Testis (tissue), 3 donors: Measurements from ENCODE around the gene HK3. TPM values are rescaled to one million over a fixed set of nuclear protein-coding genes. Genes with fewer than 3 reads are reported as not detected.

ENCODE experiments used
- DNase-seq: peaks from one replicate; pipeline ENCODE4 v3.0.0-alpha.2; 2019
- H3K27ac ChIP-seq, 2 donors: fragments of 200-600 bp; sonication (generic); one replicate each; pipeline ENCODE4 v1.5.1; 2019
- H3K27me3 ChIP-seq: fragments of 200-600 bp; sonication (generic); one replicate; pipeline ENCODE4 v1.5.1; 2019
- H3K36me3 ChIP-seq: fragments of 200-600 bp; sonication (generic); one replicate; pipeline ENCODE4 v1.5.1; 2017; ENCODE audit warnings: low read depth; ENCODE audit errors: missing control alignments
- H3K4me1 ChIP-seq: fragments of 200-600 bp; sonication (generic); one replicate; pipeline ENCODE4 v1.5.1; 2019
- H3K4me3 ChIP-seq, 2 donors: fragments of 200-600 bp; sonication (generic); one replicate each; pipeline ENCODE4 v1.5.1; 2017 to 2019
- H3K9me3 ChIP-seq: fragments of 200-600 bp; sonication (generic); one replicate; pipeline ENCODE4 v1.5.1; 2017
- POLR2A ChIP-seq: fragments of 450-650 bp; IDR thresholded peaks from one replicate; pipeline ENCODE4 v1.6.1; 2017; ENCODE audit warnings: antibody characterized with exemption, mild to moderate bottlenecking, moderate library complexity
- WGBS, 2 donors: methylation state at CpG; one replicate each; pipeline ENCODE4 v1.1.5; 2018; 5-methylcytosine and 5-hydroxymethylcytosine counted together
- intact Hi-C: fragments of 100-400 bp; cut with DNase I; formaldehyde crosslinking; loops from one replicate; pipeline ENCODE4 v1.15.1; 2023; ENCODE audit warnings: low total_unique reads
- polyA plus RNA-seq: library from polyadenylated mRNA; stranded (reverse); fragments of 350-450 nt; fragmentation: Illumina TruSeq; extraction: RNeasy Lipid Tissue Mini Kit (QIAGEN cat#74804); gene quantifications from one replicate; pipeline ENCODE4 v1.2.3, GENCODE V29; 2014; ENCODE audit warnings: low read depth, low replicate concordance; ENCODE audit not compliant: insufficient read depth
- total RNA-seq, 2 donors: library from RNA; depleted of rRNA; stranded (reverse); fragments of >200 nt; gene quantifications; one replicate each; pipeline ENCODE4 v1.2.3, GENCODE V29; 2016

The HK3 gene
- total and polyA plus RNA-seq, 3 donors from 2014 or later, result 6.3 to 10.9 (median 6.4) TPM

- no peak for DNase-seq
- no peak overlapping the region for H3K27ac ChIP-seq
- WGBS, 2 donors, result 11 to 22% methylated on average over 8 to 9 of the region's 9 CpGs
Observed at GRCh38 chr5:176830995-176831423, 68.1 kb downstream of the HK3 start.

More at GRCh38 chr5:176830995-176831423, 68.1 kb downstream of the HK3 start:
- no peaks in the 10 kb centered on the region for H3K4me1 ChIP-seq
- TF ChIP-seq POLR2A, result no peak
- intact Hi-C loops, result no loop called here
- no peak overlapping the region for H3K4me3 ChIP-seq
- no peaks in the 10 kb centered on the region for H3K9me3 ChIP-seq
- H3K27me3 ChIP-seq, result no peaks in the 10 kb centered on the region
- H3K36me3 ChIP-seq, result no peaks in the 10 kb centered on the region

Other genes with a start within 250 kb of the HK3 start
- 1 to 10 TPM; 1.7 to 2.0 TPM for gene UNC5A, start 88.8 kb downstream of the HK3 start, total RNA-seq
- gene UNC5A, start 88.8 kb downstream of the HK3 start, polyA plus RNA-seq, result 1.8 TPM
- 10 to 100 TPM; 78.3 to 89.9 TPM for gene UIMC1, start 107.4 kb upstream of the HK3 start, total RNA-seq
- gene UIMC1, start 107.4 kb upstream of the HK3 start, polyA plus RNA-seq, result 141 TPM
- 10 to 100 TPM; 31.1 to 31.7 TPM for gene ZNF346, start 123.3 kb upstream of the HK3 start, total RNA-seq
- 19.2 TPM for gene ZNF346, start 123.3 kb upstream of the HK3 start, polyA plus RNA-seq
- 10 to 100 TPM in 1 of 2 donors, 1 to 10 TPM in 1; 9.7 to 10.3 TPM for gene FGFR4, start 187.6 kb upstream of the HK3 start, total RNA-seq
- gene FGFR4, start 187.6 kb upstream of the HK3 start, polyA plus RNA-seq, result 7.8 TPM
- 10 to 100 TPM; 71.2 to 86.6 TPM for gene NSD1, start 234.4 kb upstream of the HK3 start, total RNA-seq
- 66.0 TPM for gene NSD1, start 234.4 kb upstream of the HK3 start, polyA plus RNA-seq